ENCODE measurements around the gene MYRF. TPM values are rescaled to one million over a fixed set of nuclear protein-coding genes. Genes with fewer than 3 reads are reported as not detected.

The MYRF gene
- total and polyA plus RNA-seq, 2 donors (not counting 3 experiments of a cell fraction or from before 2014, with no cell fraction given), result 0.82 to 0.98 TPM

- H3K4me2 ChIP-seq (ENCODE audit: insufficient read depth, low read length), result no peak overlapping the region
- no peak overlapping the region for H3K9ac ChIP-seq (replicated peaks; ENCODE audit: extremely low read depth, insufficient read depth, low read length)
- no peak overlapping the region for H2AFZ ChIP-seq (ENCODE audit: low read depth, low read length)
- dilution Hi-C loops (cut with MboI; ENCODE audit: extremely low pct_ligation_motif_present, low sequenced_read_pairs), result no loop called here
- ChIA-PET POLR2A (no interaction called here), CTCF (interaction anchor here (0.7 kb wide), 1 partner anchor 17 kb away, joined by 5 read pairs; no protein-coding TSS in a partner anchor)
- TF ChIP-seq GATA2 (IDR thresholded peaks at IDR 0.05; ENCODE audit: insufficient read depth, insufficient read length, low read depth, low read length), result no peak
- TF ChIP-seq CTCF (IDR thresholded peaks at IDR 0.05; ENCODE audit: extremely low read depth in 1 of 2, insufficient read depth in 1 of 2, low read depth in 1 of 2, low read length in 2 of 2), result no peak
- TF ChIP-seq JUN (IDR thresholded peaks at IDR 0.05; ENCODE audit: borderline replicate concordance, insufficient read depth, insufficient read length, low read depth), result no peak
- no peak for TF ChIP-seq MAX (IDR thresholded peaks at IDR 0.05; ENCODE audit: insufficient read depth, insufficient read length)
- no peak for TF ChIP-seq POLR2AphosphoS5 (IDR thresholded peaks at IDR 0.05; ENCODE audit: insufficient read depth, low read depth, low read length)
- no peaks in the 10 kb centered on the region for H3K9me3 ChIP-seq (replicated peaks; ENCODE audit: control insufficient read depth, insufficient read depth, low read length)
- H3K4me3 ChIP-seq (replicated peaks in 1 of 3; ENCODE audit: insufficient read depth in 1 of 3, low read depth in 1 of 3, low read length in 3 of 3), result no peak overlapping the region
- intact Hi-C loops (cut with micrococcal nuclease), result loop anchor here (5.0 kb wide), 1 partner anchor 34 kb away; the partner anchor contains the start of gene DAGLA
- DNase-seq (ENCODE audit: low read depth, low spot score), result no peak
- no peaks in the 10 kb centered on the region for H3K36me3 ChIP-seq (ENCODE audit: control insufficient read depth in 2 of 2, extremely low read depth in 1 of 2, insufficient read depth in 2 of 2, low read length in 2 of 2)
- H3K9me1 ChIP-seq (replicated peaks; ENCODE audit: control insufficient read depth, extremely low read depth, insufficient read depth, low read length), result no peaks in the 10 kb centered on the region
- H4K20me1 ChIP-seq (replicated peaks; ENCODE audit: control insufficient read depth, extremely low read depth, insufficient read depth, low read length), result no peaks in the 10 kb centered on the region
- H3K4me1 ChIP-seq (ENCODE audit: control insufficient read depth, extremely low read depth, insufficient read depth, low read length), result peaks cover 28% of the 10 kb centered on the region
- FAIRE-seq, result no peak
- no peaks in the 10 kb centered on the region for H3K79me2 ChIP-seq (ENCODE audit: control insufficient read depth, insufficient read depth, low read length)
- BruUV-seq (replicated peaks), result no TSS peak
- no peak overlapping the region for H3K27ac ChIP-seq (ENCODE audit: insufficient read depth, low read depth, low read length)
- no peaks in the 10 kb centered on the region for H3K27me3 ChIP-seq (ENCODE audit: control insufficient read depth in 2 of 2, insufficient read depth in 2 of 2, low read length in 2 of 2)
These were observed 36.6 kb upstream of the MYRF start for GRCh38 chr11:61715867-61716266.
